ENCODE measurements around the gene RYR2. TPM values are rescaled to one million over a fixed set of nuclear protein-coding genes. Genes with fewer than 3 reads are reported as not detected.

RYR2 gene
- total and polyA plus RNA-seq, 2 of the 8 experiments (the other 6 are each of a cell fraction or from before 2014, with no cell fraction given) = 1.3 to 4.4 TPM

DNA sequence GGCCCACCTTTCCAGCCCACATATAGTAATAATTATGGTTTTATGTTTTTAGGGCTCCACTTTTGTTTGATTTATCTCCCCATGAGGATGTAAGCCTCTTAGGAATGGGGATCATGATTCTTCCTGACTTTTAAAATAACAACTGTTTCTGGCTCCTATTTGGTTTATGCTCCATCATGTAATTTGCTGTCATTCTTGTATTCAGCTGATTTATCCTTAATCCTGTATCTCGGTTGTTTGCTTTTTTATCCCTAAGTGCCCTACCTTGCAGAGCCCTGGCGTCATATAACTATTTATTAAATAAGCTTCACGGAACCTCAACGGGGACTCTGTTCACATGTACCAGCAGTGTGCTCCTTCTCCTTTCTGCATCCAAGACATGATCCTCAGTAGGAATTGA, 70.7 kb downstream of the RYR2 start:
- Histone ChIP-seq H2AFZ (ENCODE audit: low read length) (no peak overlapping the region), H3K27me3 (replicated peaks in 1 of 4; ENCODE audit: control insufficient read depth in 3 of 4, extremely low read depth in 1 of 4, insufficient read depth in 3 of 4, low read length in 3 of 4) (no peaks in the 10 kb centered on the region), H3K4me3 (ENCODE audit: extremely low read depth in 1 of 4, insufficient read depth in 2 of 4, low read depth in 3 of 4, low read length in 4 of 4) (no peak overlapping the region), H3K14ac (ENCODE audit: insufficient read length) (no peak overlapping the region), H3K23ac (ENCODE audit: insufficient read length) (no peak overlapping the region), H4K91ac (replicated peaks; ENCODE audit: insufficient read length, low read length) (no peak overlapping the region), H2BK120ac (replicated peaks; ENCODE audit: low read depth, low read length) (no peak overlapping the region), H2BK5ac (ENCODE audit: low read depth, low read length) (no peak overlapping the region), H3K56ac (replicated peaks; ENCODE audit: insufficient read length, low read depth, low read length) (no peak overlapping the region), H4K20me1 (replicated peaks in 1 of 2; ENCODE audit: control insufficient read depth in 1 of 2, insufficient read depth in 2 of 2, low read length in 2 of 2) (no peaks in the 10 kb centered on the region), H3K4ac (replicated peaks; ENCODE audit: insufficient read length, low read depth, low read length) (no peak overlapping the region), H3K9ac (replicated peaks in 1 of 4; ENCODE audit: extremely low read depth in 1 of 4, low read depth in 3 of 4, low read length in 3 of 4) (no peak overlapping the region), H3K27ac (ENCODE audit: low read depth, low read length) (no peak overlapping the region), H3K23me2 (ENCODE audit: low read depth, low read length) (no peaks in the 10 kb centered on the region), H2BK12ac (ENCODE audit: low read depth, low read length) (no peak overlapping the region), H3K9me3 (ENCODE audit: insufficient read depth in 2 of 2, low read depth in 1 of 2, low read length in 1 of 2) (no peaks in the 10 kb centered on the region), H2BK20ac (ENCODE audit: low read length) (no peak overlapping the region), H2AK5ac (ENCODE audit: low read depth, low read length) (no peak overlapping the region), H3K79me2 (ENCODE audit: control insufficient read depth in 1 of 2, insufficient read depth in 2 of 2, low read length in 2 of 2) (peaks cover 0 to 2% of the 10 kb centered on the region in 2 experiments; a peak in 1 of 4 replicates), H3K18ac (ENCODE audit: extremely low read depth, low read length) (no peak overlapping the region), H3K36me3 (ENCODE audit: control insufficient read depth in 2 of 4, insufficient read depth in 4 of 4, low read length in 3 of 4) (no peaks in the 10 kb centered on the region), H4K5ac (ENCODE audit: insufficient read length, low read depth, low read length) (no peak overlapping the region), H3K4me2 (ENCODE audit: insufficient read depth in 1 of 2, low read depth in 2 of 2, low read length in 2 of 2) (no peak overlapping the region), H2BK15ac (ENCODE audit: low read length) (no peak overlapping the region), H3K4me1 (replicated peaks in 1 of 4; ENCODE audit: control insufficient read depth in 3 of 4, insufficient read depth in 4 of 4, low read length in 3 of 4) (peaks cover 0 to 5% (median 1%) of the 10 kb centered on the region in 4 experiments; a peak in 2 of 7 replicates), H4K8ac (ENCODE audit: extremely low read depth, insufficient read depth, low read length) (no peak overlapping the region), H3K79me1 (ENCODE audit: low read depth, low read length) (peaks cover 2% of the 10 kb centered on the region)
- no peak for FAIRE-seq
- WGBS, 2 experiments (ENCODE audit: extremely low coverage in 1 of 2, insufficient coverage in 1 of 2, insufficient read length in 1 of 2, insufficient replicate concordance in 2 of 2, low coverage in 1 of 2, low lambda C conversion rate in 2 of 2, missing lambda C conversion rate in 1 of 2) = 88% methylated on average over 4 of the region's 4 CpGs; no CpG with 5 or more reads in 1 of the 2 experiments
- DNase-seq (ENCODE audit: low read depth in 1 of 2, low spot score in 2 of 2) = no peak
- ChIA-PET CTCF (ENCODE audit: partially characterized antibody) (interaction anchor here (0.6 to 2.7 kb wide), 6 partner anchors 10 to 321 kb away, joined by 3 to 9 read pairs (median 4); no protein-coding TSS in a partner anchor), POLR2A (ENCODE audit: partially characterized antibody) (interaction anchor here (1.2 kb wide), 1 partner anchor 70 kb away, joined by 3 read pairs; no protein-coding TSS in a partner anchor)
- TF ChIP-seq ZNF274 (IDR thresholded peaks at IDR 0.05; ENCODE audit: borderline replicate concordance, extremely low read depth, low read length) (no peak), KDM4A (IDR thresholded peaks at IDR 0.05; ENCODE audit: low read depth, low read length, severe bottlenecking) (no peak), SIRT6 (IDR thresholded peaks at IDR 0.05; ENCODE audit: low read length) (no peak), KDM1A (IDR thresholded peaks at IDR 0.05; ENCODE audit: borderline replicate concordance, low read length) (no peak), RNF2 (IDR thresholded peaks at IDR 0.05; ENCODE audit: borderline replicate concordance, low read depth, low read length, missing control alignments, poor library complexity, severe bottlenecking) (no peak)
- TF ChIP-seq, protein P1, sequence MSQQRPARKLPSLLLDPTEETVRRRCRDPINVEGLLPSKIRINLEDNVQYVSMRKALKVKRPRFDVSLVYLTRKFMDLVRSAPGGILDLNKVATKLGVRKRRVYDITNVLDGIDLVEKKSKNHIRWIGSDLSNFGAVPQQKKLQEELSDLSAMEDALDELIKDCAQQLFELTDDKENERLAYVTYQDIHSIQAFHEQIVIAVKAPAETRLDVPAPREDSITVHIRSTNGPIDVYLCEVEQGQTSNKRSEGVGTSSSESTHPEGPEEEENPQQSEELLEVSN (IDR thresholded peaks at IDR 0.05) = no peak
